ENCODE results near the gene JPH4.
"Not testable (repeated sequence)": the region's sequence is repeated elsewhere in the genome, so short reads cannot be mapped to it uniquely, and the experiment has no call there.

The JPH4 gene

GRCh38 chr14:23609411-23610089 lies 31.0 kb upstream of the JPH4 start:
- in situ Hi-C loops (cut with HindIII; ENCODE audit: low sequenced_read_pairs), result not testable (repeated sequence)

- in situ Hi-C loops (cut with HindIII; ENCODE audit: low sequenced_read_pairs), result no loop called here
Observed at GRCh38 chr14:23609001-23609400, 30.4 kb upstream of the JPH4 start.

GRCh38 chr14:23608454-23608853 lies 29.9 kb upstream of the JPH4 start:
- in situ Hi-C loops (cut with HindIII; ENCODE audit: low sequenced_read_pairs), result no loop called here

- in situ Hi-C loops (cut with HindIII; ENCODE audit: low sequenced_read_pairs), result no loop called here
Observed at GRCh38 chr14:23605931-23606585, 27.5 kb upstream of the JPH4 start.

GRCh38 chr14:23604675-23605170 lies 26.1 kb upstream of the JPH4 start:
- in situ Hi-C loops (cut with HindIII; ENCODE audit: low sequenced_read_pairs), result no loop called here

GRCh38 chr14:23604148-23604547 lies 25.6 kb upstream of the JPH4 start:
- in situ Hi-C loops (cut with HindIII; ENCODE audit: low sequenced_read_pairs), result no loop called here

GRCh38 chr14:23603103-23603502 lies 24.5 kb upstream of the JPH4 start:
- in situ Hi-C loops (cut with HindIII; ENCODE audit: low sequenced_read_pairs), result no loop called here

GRCh38 chr14:23602181-23603095 lies 23.8 kb upstream of the JPH4 start:
- in situ Hi-C loops (cut with HindIII; ENCODE audit: low sequenced_read_pairs), result no loop called here

GRCh38 chr14:23601845-23602180 lies 23.2 kb upstream of the JPH4 start:
- in situ Hi-C loops (cut with HindIII; ENCODE audit: low sequenced_read_pairs), result no loop called here

- in situ Hi-C loops (cut with HindIII; ENCODE audit: low sequenced_read_pairs), result no loop called here
Observed at GRCh38 chr14:23601424-23601823, 22.8 kb upstream of the JPH4 start.

- in situ Hi-C loops (cut with HindIII; ENCODE audit: low sequenced_read_pairs), result no loop called here
Observed at GRCh38 chr14:23600806-23601205, 22.2 kb upstream of the JPH4 start.

- in situ Hi-C loops (cut with HindIII; ENCODE audit: low sequenced_read_pairs), result no loop called here
Observed at GRCh38 chr14:23600322-23600707, 21.7 kb upstream of the JPH4 start.

GRCh38 chr14:23594191-23594590 lies 15.6 kb upstream of the JPH4 start:
- in situ Hi-C loops (cut with HindIII; ENCODE audit: low sequenced_read_pairs), result not testable (repeated sequence)

GRCh38 chr14:23590198-23590597 lies 11.6 kb upstream of the JPH4 start:
- in situ Hi-C loops (cut with HindIII; ENCODE audit: low sequenced_read_pairs), result no loop called here

- in situ Hi-C loops (cut with HindIII; ENCODE audit: low sequenced_read_pairs), result no loop called here
Observed at GRCh38 chr14:23589606-23590005, 11.0 kb upstream of the JPH4 start.

GRCh38 chr14:23588884-23589598 lies 10.5 kb upstream of the JPH4 start:
- in situ Hi-C loops (cut with HindIII; ENCODE audit: low sequenced_read_pairs), result no loop called here

- in situ Hi-C loops (cut with HindIII; ENCODE audit: low sequenced_read_pairs), result not testable (repeated sequence)
Observed at GRCh38 chr14:23584527-23585203, 6.1 kb upstream of the JPH4 start.

- in situ Hi-C loops (cut with HindIII; ENCODE audit: low sequenced_read_pairs), result not testable (repeated sequence)
Observed at GRCh38 chr14:23583761-23584526, 5.4 kb upstream of the JPH4 start.

- in situ Hi-C loops (cut with HindIII; ENCODE audit: low sequenced_read_pairs), result no loop called here
Observed at GRCh38 chr14:23582906-23583760, 4.5 kb upstream of the JPH4 start.

All from DLD1 (cell line).